Measurements from ENCODE around the gene SLBP.

- no peak for TF ChIP-seq CTCF (conservative IDR thresholded peaks at IDR 0.05; ENCODE audit: low read depth, low read length)
- no peak for TF ChIP-seq EZH2phosphoT487 (IDR thresholded peaks at IDR 0.05; ENCODE audit: borderline replicate concordance, low read length)
- TF ChIP-seq EZH2 (IDR thresholded peaks at IDR 0.05; ENCODE audit: low read length, unreplicated experiment): no peak
These were observed 60.5 kb downstream of the SLBP start for GRCh38 chr4:1651609-1652008.
